HepG2 (cell line): ENCODE data around the gene COG1. TPM values are rescaled to one million over a fixed set of nuclear protein-coding genes. Genes with fewer than 3 reads are reported as not detected.
A peak's percentile ranks its signal among the peaks of the same experiment; 100 is the strongest.

ENCODE experiments used
- KLF11 ChIP-seq: IDR thresholded peaks from 2 replicates; pipeline ENCODE4 v1.6.1; 2016; ENCODE audit warnings: missing compliant biosample characterization
- MNT ChIP-seq: fragments of 450-650 bp; IDR thresholded peaks from 2 replicates; pipeline ENCODE4 v1.6.1; 2016
- MXD3 ChIP-seq: IDR thresholded peaks from 2 replicates; pipeline ENCODE4 v1.6.1; 2016; ENCODE audit warnings: mild to moderate bottlenecking, missing biosample characterization, missing genetic modification reagents
- MXD4 ChIP-seq: IDR thresholded peaks from 2 replicates; pipeline ENCODE4 v1.6.1; 2016; ENCODE audit warnings: mild to moderate bottlenecking, missing biosample characterization, missing genetic modification reagents
- ZBED4 ChIP-seq: sonication (generic); formaldehyde crosslinking; IDR thresholded peaks from 2 replicates; pipeline ENCODE4 v1.4.0; 2020; ENCODE audit warnings: missing genetic modification reagents, borderline replicate concordance
- ZNF513 ChIP-seq: sonication (generic); formaldehyde crosslinking; conservative IDR thresholded peaks from 2 replicates; pipeline ENCODE4 v1.5.0; 2020; ENCODE audit warnings: missing genetic modification reagents
- ZNF598 ChIP-seq: sonication (generic); formaldehyde crosslinking; IDR thresholded peaks from 2 replicates; pipeline ENCODE4 v1.5.1; 2020; ENCODE audit warnings: mild to moderate bottlenecking, missing genetic modification reagents, borderline replicate concordance
- ZNF670 ChIP-seq: sonication (generic); formaldehyde crosslinking; IDR thresholded peaks from 2 replicates; pipeline ENCODE4 v1.8.0; 2022; ENCODE audit warnings: mild to moderate bottlenecking, missing genetic modification reagents, borderline replicate concordance
- polyA plus RNA-seq, 8 experiments: library from polyadenylated mRNA; depleted of rRNA in 3 of 8; stranded (reverse) in 7 of 8; unstranded in 1 of 8; fragments of >200 nt; fragmentation: Illumina TruSeq in 4 of 8; extraction: Trizol in 4 of 8; gene quantifications; 2 replicates each; pipeline versions ENCODE4 v1.2.1 to v1.2.3, GENCODE V29; 2011 to 2016; ENCODE audit warnings: low read depth in 4 of 8, missing spikeins in 1 of 8, mixed read lengths in 1 of 8; ENCODE audit not compliant: insufficient read depth in 1 of 8
- total RNA-seq, 5 experiments: library from RNA; depleted of rRNA; stranded (reverse); fragments of >200 nt; fragmentation: Illumina TruSeq; extraction: Trizol; gene quantifications; 2 replicates each; pipeline ENCODE4 v1.2.3, GENCODE V29; 2016; ENCODE audit warnings: low read depth in 1 of 5
- TF ChIP-seq, protein P1 (sequence below), 2 experiments: sonication (generic) in 1 of 2; formaldehyde crosslinking in 1 of 2; IDR thresholded peaks; 2 replicates each; pipeline versions ENCODE4 v1.4.0 to v1.6.1; 2016 to 2020; ENCODE audit warnings: borderline replicate concordance in 1 of 2, low read depth in 1 of 2, mild to moderate bottlenecking in 1 of 2, missing genetic modification reagents in 1 of 2
- TF ChIP-seq, protein P2 (sequence below), 2 experiments: sonication (generic) in 1 of 2; formaldehyde crosslinking in 1 of 2; IDR thresholded peaks; 2 replicates each; pipeline versions ENCODE4 v1.5.1 to v1.6.1; 2011 to 2020; ENCODE audit warnings: borderline replicate concordance in 1 of 2, low read depth in 1 of 2, low read length in 1 of 2, mild to moderate bottlenecking in 1 of 2, missing genetic modification reagents in 1 of 2, moderate library complexity in 1 of 2

The COG1 gene
- total and polyA plus RNA-seq, 2 of the 13 experiments (the other 11 are each of a cell fraction or from before 2014, with no cell fraction given) = 36.6 to 39.7 TPM

DNA sequence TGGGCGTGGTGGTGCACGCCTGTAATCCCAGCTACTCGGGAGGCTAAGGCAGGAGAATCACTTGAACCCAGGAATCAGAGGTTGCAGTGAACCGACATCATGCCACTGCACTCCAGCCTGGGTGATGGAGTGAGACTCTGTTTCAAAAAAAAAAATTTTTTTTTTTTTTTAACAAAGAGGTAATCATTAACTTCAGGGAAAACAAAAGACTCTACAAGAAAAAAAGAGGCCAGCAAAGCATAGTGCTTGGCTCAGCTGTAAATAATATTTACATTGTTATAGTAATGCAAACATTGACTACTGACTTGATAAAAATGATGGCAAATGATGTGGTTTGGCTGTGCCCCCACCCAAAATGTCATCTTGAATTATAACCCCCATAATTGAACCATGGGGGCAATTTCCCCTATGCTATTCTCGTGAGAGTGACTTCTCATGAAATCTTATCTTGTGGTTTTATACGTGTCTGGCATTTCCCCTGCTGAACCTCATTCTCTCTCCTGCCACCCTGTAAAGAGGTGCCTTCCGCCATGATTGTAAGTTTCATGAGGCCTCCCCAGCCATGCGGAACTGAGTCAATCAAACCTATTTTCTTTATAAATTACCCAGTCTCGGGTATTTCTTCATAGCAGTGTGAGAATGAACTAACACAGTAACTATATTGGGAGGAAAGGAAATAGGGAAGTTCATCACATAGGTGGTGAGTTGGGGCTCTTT lies 40.8 kb upstream of the COG1 start (continued):
- TF ChIP-seq ZBED4 (CRISPR knock-in tag) = no peak
- TF ChIP-seq ZNF598 (CRISPR knock-in tag) = no peak
- TF ChIP-seq, protein P1, sequence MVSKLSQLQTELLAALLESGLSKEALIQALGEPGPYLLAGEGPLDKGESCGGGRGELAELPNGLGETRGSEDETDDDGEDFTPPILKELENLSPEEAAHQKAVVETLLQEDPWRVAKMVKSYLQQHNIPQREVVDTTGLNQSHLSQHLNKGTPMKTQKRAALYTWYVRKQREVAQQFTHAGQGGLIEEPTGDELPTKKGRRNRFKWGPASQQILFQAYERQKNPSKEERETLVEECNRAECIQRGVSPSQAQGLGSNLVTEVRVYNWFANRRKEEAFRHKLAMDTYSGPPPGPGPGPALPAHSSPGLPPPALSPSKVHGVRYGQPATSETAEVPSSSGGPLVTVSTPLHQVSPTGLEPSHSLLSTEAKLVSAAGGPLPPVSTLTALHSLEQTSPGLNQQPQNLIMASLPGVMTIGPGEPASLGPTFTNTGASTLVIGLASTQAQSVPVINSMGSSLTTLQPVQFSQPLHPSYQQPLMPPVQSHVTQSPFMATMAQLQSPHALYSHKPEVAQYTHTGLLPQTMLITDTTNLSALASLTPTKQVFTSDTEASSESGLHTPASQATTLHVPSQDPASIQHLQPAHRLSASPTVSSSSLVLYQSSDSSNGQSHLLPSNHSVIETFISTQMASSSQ (IDR thresholded peaks at IDR 0.05; ENCODE audit: low read depth) = peak; percentile 88
- TF ChIP-seq, protein P1 (CRISPR knock-in tag; IDR thresholded peaks at IDR 0.05; ENCODE audit: borderline replicate concordance) = peak; percentile 93; the same call in 1 of the 2 replicates
- TF ChIP-seq KLF11 (CRISPR knock-in tag) = 0 out of 2 replicates have a peak, but pooled peaks have one; percentile 27
- TF ChIP-seq MXD3 (CRISPR knock-in tag) = no peak
- no peak for TF ChIP-seq MNT
- no peak for TF ChIP-seq MXD4 (CRISPR knock-in tag)
- no peak for TF ChIP-seq ZNF513
- TF ChIP-seq ZNF670 = no peak
- TF ChIP-seq, protein P2, sequence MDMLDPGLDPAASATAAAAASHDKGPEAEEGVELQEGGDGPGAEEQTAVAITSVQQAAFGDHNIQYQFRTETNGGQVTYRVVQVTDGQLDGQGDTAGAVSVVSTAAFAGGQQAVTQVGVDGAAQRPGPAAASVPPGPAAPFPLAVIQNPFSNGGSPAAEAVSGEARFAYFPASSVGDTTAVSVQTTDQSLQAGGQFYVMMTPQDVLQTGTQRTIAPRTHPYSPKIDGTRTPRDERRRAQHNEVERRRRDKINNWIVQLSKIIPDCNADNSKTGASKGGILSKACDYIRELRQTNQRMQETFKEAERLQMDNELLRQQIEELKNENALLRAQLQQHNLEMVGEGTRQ (IDR thresholded peaks at IDR 0.05; ENCODE audit: low read depth, low read length) = no peak
- TF ChIP-seq, protein P2 (CRISPR knock-in tag; IDR thresholded peaks at IDR 0.05; ENCODE audit: borderline replicate concordance) = no peak
